Astrocyte of the hippocampus (primary cell): ENCODE data around the gene GDPD1.
A peak's percentile ranks its signal among the peaks of the same experiment; 100 is the strongest.
"Not testable (repeated sequence)": the region's sequence is repeated elsewhere in the genome, so short reads cannot be mapped to it uniquely, and the experiment has no call there.

Experiments used
- DNase-seq: peaks from one replicate; pipeline ENCODE4 v3.0.0; 2011; ENCODE audit warnings: low read depth, low spot score

GDPD1 gene

DNA sequence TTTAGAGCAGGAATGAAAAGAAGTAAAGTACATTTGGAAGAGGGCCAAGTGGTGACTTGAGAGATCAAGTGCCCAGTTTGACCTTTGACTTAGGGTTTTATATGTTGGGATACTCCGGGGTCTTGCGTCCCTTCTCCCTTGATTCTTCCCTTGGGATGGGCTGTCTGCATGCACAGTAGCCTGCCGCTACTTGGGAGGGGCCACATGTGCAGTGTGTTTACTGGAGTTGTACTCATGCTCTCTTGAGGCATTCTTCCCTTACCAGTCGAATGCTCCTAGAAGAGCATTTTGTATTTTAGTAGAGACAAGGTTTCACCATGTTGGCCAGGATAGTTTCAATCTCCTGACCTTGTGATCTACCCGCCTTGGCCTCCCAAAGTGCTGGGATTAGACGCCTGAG lies 23.8 kb downstream of the GDPD1 start:
- no peak for DNase-seq

GRCh38 chr17:59254742-59255141 lies 34.4 kb downstream of the GDPD1 start:
- DNase-seq: no peak

GRCh38 chr17:59257101-59257500 lies 36.8 kb downstream of the GDPD1 start:
- DNase-seq: no peak

- no peak for DNase-seq
Measured at GRCh38 chr17:59260722-59261121, 40.4 kb downstream of the GDPD1 start.

DNA sequence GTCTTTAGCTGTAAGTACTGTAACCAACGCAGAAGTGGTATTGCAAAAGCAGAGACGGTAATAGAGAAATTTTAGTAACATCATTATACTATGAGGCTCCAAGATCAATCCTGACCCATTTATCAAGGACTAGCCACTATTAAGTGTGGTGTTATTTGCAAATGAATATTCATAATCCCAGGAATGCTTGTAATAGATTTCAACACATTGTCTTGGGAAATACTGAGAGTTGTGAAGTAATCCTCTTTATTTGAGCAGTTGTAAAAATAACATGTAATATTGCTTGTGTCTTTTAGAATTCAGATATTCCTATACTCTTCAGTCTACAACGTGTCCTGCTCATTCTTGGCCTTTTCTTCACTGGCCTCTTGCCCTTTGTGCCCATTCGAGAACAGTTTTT lies 46.4 kb downstream of the GDPD1 start:
- DNase-seq: no peak

GRCh38 chr17:59267776-59268175 lies 47.5 kb downstream of the GDPD1 start:
- no peak for DNase-seq

- no peak for DNase-seq
Measured at GRCh38 chr17:59275618-59276017, 55.3 kb downstream of the GDPD1 start.

DNA sequence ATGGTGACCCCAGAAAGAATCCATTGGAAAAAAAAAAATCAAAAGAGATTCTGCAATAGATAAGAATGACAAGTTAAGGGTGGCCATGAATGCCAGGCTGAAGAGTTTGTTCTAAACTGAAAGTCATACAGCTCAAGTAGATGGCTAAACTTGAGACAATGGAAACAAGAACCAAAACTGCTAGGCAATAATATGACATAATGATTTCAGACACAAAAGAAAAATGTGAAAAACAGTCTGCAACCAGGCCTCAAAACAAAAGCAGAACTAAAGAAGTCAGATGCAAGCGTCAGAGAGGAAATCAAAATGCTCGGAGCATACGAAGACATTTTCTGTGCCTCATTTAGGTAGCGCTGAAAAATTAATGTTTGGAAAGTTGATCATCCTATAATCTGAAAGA lies 56.7 kb downstream of the GDPD1 start:
- no peak for DNase-seq

GRCh38 chr17:59278406-59278805 lies 58.1 kb downstream of the GDPD1 start:
- no peak for DNase-seq

GRCh38 chr17:59284317-59284716 lies 64.0 kb downstream of the GDPD1 start:
- peak; percentile 3 for DNase-seq

GRCh38 chr17:59287452-59287851 lies 67.1 kb downstream of the GDPD1 start:
- no peak for DNase-seq

GRCh38 chr17:59287891-59288290 lies 67.6 kb downstream of the GDPD1 start:
- no peak for DNase-seq

GRCh38 chr17:59289981-59290301 lies 69.6 kb downstream of the GDPD1 start:
- no peak for DNase-seq

- DNase-seq: not testable (repeated sequence)
Measured at GRCh38 chr17:59290302-59290998, 70.1 kb downstream of the GDPD1 start.

DNA sequence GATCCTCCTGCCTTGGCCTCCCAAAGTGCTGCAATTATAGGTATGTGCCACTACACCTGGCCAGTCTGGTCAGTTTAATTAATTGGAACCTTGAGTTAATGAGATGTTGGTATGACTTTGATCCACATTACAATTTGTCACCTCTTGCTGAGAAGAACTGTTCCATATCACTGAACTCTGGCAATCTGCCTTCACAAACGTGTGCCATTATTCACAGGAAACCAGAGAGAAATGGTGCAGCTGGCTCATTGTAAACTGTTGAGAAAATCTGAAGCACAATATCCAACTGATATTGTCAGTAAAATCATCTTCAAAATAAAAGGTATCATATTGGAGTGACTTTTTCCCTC lies 71.8 kb downstream of the GDPD1 start:
- DNase-seq: no peak

- no peak for DNase-seq
Measured at GRCh38 chr17:59296190-59296589, 75.9 kb downstream of the GDPD1 start.

GRCh38 chr17:59298521-59298920 lies 78.2 kb downstream of the GDPD1 start:
- no peak for DNase-seq

GRCh38 chr17:59299400-59300092 lies 79.2 kb downstream of the GDPD1 start:
- no peak for DNase-seq

DNA sequence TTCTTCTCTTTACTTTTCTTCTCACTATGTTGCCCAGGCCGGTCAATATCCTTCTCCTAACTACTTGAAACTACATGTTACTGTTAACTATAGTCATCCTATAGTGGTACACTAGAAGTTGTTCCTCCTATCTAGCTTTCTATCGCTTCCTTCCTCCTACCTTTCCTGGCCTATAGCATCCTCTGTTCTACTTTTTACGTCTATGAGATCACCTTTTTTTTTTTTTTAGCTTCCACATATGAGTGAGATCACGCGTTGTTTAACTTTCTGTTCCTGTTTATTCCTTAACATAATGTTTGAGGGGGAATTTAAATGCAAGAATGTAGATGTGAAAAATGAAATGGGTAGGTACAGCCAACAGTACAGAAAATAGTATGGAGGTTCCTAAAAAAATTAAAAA lies 80.6 kb downstream of the GDPD1 start:
- DNase-seq: no peak

- DNase-seq: no peak
Measured at GRCh38 chr17:59304811-59305210, 84.5 kb downstream of the GDPD1 start.

- DNase-seq: no peak
Measured at GRCh38 chr17:59310263-59310920, 90.1 kb downstream of the GDPD1 start.

DNA sequence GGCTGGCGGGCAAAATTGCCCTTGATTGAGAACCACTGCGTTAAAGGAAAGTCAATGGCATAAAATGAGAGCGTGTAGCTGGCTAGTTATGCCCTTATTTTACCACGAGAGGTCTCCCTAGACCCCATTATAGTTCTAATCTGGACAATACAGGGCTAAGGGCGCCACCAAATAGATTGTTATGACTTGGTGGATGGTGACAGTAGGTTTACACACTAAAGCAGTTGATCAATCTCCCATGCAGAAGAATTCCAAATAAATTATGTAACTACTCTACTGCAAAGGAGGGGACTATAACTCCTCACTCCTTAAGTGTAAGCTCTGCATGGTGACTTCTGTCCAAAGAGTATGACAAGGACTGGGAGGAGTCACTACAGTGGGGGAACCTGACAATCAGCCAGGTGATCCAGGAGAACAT lies 90.7 kb downstream of the GDPD1 start:
- DNase-seq: peak; percentile 79

DNA sequence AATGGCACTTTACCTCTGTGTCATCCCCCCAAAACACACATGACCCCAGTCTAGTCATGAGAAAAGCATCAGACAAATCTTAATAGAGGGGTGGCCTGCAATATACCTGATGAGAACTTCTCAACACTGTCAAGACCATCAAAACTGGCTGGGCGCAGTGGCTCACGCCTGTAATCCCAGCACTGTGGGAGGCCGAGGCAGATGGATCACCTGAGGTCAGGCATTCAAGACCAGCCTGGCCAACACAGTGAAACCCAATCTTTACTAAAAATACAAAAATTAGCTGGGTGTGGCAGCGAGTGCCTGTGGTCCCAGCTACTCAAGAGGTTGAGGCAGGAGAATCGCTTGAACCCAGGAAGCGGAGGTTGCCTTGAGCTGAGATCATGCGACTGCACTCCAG lies 91.2 kb downstream of the GDPD1 start:
- DNase-seq: not testable (repeated sequence)
